COR-L47 (cell line): ENCODE results near the gene MAP3K5.

ENCODE experiments used
- DNase-seq: peaks from one replicate; lab custom pipeline; 2025; lab: John Stamatoyannopoulos, UW

MAP3K5 gene

DNA sequence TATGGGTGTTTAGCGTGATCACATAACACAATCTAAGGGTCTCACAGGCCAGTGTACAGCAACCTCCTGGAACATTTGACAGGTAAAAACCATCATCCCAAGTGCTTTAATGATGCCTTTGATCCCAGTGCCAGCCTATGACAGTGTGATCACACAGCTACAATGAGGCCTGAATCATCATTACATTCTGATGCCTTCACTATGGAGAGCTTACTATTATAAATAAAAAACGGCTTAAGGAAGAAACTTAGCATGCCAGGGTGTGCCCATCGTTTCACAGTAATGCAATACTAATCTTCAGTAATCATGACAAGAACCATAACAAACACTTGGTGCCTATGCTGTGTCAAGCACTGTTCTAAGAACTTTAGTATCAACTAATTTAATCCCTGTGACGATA is 253.4 kb downstream of the MAP3K5 start:
- DNase-seq, result no peak

DNA sequence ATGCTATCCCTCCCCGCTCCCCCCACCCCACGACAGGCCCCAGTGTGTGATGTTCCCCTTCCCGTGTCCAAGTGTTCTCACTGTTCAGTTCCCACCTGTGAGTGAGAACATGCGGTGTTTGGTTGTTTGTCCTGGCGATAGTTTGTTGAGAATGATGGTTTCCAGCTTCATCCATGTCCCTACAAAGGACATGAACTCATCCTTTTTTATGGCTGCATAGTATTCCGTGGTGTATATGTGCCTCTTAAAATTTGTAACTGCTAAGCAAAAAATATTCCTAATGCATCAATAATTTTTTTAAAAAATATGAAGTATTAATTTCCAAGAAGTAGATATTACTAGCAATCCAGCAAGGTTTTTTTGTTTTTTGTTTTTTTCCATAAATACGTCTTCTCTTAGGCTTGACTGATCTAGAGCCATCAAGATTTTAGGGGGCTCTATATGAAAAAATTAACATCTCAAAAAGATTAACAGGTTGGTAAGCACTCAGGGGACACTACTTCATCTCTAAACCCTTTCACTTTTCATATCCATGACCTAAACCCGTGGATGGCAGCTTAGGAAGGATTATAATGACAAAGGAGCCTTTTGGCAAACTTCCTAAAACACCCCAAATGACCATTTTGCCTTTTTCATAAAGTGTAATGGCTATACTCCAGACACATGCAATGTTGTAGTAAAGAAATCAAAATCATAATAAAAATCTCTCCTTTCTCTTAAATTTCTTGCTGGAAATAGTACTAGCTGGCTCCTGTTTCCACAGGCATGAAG is 256.2 kb downstream of the MAP3K5 start:
- no peak for DNase-seq

DNA sequence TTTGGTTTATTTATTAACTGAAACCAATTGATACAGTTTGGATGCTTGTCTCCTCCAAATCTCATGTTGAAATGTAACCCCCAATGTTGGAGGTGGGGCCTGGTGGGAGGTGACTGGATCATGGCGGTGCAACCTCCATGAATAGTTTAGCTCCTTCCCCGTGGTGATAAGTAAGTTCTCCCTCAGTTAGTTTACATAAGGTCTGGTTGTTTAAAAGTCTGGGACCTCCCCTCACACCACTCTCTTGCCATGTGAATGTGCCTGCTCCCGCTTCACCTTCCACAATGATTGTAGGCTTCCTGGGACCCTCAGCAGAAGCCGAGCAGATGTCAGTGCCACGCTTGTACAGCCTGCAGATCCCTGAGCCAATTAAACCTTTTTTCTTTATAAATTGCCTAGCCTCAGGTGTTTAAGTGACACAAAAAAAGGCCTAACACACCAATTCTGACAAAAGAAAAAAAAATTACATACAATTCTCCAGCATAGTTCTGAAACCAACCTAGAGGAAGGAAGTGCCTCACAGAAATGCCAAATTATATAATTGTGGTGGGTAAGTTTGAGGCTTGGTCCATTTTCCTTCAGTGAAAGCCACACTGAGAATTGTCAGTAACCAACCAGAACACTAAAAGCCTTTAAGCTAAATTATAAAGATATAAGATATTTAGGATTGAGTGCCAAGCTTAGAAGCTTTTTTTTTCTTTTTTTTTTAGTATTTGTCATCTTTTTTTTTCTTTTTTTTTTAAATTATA is 257.1 kb downstream of the MAP3K5 start:
- DNase-seq, result no peak

GRCh38 chr6:136534268-136534667 is 258.0 kb downstream of the MAP3K5 start:
- no peak for DNase-seq

DNA sequence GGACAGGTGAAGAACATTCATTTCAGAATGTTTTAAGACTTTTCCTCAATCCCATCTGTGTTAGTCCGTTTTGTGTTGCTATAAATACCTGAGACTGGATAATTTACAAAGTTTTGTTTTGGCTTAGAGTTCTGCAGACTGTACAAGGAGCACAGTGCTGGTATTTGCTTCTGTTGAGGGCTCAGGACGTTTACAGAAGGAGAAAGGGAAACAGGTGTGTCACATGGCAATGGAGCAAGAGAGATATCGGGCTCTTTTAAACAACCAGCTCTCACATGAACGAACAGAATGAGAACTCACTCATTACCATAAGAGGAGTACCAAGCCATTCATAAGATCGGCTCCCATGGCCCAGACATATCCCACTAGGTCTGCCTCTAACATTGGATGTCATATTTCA is 258.8 kb downstream of the MAP3K5 start:
- DNase-seq, result no peak

DNA sequence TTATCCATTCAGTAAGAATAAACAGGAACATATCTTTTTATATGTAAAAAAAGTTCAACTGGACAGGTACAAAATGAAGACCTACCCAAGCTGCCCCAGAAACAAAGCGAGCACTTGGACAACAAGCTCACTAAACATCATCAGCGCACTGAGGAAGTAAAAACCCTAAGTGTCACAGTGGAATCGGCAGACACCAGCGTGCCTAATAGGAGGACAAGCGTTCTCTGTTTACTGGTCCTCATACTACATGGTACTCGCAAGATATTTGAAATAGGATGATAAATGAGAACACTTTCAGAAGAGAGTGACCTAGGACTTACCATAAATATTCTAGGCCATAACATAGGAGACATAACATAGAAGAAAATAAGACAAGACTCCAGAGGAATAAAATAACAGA is 260.2 kb downstream of the MAP3K5 start:
- no peak for DNase-seq

- no peak for DNase-seq
Measured at GRCh38 chr6:136529710-136530109, 262.6 kb downstream of the MAP3K5 start.

DNA sequence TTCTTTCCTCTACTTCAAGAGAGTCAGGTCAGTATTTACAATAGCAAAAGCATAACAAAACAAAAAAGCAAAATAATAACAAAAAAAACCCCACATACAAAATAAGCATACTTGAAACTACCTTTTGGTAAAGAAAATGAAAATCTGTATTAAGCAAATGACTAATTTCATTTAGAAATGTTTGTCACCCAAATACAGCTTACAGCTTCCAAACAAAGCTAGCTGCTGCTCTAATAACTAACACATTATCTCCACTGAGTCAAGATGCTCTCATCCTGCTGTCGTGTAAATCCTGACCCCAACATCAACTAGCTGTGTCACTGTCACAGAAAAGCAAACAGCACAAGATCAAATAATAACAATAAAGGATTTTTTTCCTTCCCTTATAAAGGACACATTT is 263.8 kb downstream of the MAP3K5 start:
- DNase-seq, result no peak

GRCh38 chr6:136527831-136528230 is 264.4 kb downstream of the MAP3K5 start:
- DNase-seq, result no peak

DNA sequence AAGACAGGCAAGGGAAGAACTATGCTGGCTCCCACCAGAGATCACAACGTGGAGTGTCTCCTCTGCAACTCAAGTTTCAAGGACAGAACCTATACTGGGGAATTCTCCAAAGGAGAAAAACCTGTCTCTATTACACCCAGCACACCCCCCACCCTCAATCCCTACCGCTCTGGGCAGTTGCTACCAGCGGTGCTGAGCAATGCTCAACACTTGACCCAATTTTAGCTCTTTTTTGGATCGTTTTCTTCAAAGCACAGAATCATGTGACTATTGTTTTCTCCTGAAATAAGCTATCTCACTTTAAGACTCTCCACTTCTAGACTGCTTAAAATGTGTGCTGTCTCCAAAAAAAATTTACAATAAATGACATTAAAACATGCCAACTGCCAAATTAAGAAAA is 265.3 kb downstream of the MAP3K5 start:
- DNase-seq, result no peak

DNA sequence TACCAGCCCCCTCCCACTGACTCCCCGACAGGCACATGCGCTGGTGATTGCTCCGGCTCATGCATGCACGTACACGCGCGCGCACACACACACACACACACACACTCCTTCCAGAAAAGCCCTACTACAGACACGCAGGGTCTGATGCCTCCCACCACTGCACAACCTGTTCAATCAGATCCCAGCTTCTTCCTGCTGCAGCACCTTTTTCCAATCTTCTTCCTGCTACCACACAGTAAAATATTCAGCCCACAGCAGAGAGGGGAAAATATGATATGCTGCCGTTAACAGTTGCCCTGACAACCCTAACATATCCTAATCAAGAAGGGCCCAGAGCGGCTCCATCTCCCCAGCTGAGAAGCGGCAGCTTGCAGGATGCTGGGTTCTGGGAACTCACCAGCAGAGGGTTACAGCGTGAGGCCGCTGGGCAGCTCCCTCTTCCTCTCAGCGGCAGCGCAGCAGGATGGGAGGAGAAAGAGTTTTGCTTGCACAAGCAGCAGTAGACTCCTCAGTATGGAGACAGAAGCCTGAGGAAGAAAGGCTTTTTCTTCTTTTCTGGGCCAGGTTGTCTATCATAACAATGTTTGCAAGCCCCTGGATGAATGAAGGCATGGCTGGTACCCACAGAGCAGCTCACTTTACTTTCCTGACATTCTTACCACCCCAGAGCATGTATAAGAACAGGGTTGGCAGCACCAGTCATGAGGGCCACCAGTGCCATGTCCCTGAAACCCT is 265.9 kb downstream of the MAP3K5 start:
- peak; percentile 36 for DNase-seq

GRCh38 chr6:136525586-136526195 is 266.6 kb downstream of the MAP3K5 start:
- DNase-seq, result no peak

DNA sequence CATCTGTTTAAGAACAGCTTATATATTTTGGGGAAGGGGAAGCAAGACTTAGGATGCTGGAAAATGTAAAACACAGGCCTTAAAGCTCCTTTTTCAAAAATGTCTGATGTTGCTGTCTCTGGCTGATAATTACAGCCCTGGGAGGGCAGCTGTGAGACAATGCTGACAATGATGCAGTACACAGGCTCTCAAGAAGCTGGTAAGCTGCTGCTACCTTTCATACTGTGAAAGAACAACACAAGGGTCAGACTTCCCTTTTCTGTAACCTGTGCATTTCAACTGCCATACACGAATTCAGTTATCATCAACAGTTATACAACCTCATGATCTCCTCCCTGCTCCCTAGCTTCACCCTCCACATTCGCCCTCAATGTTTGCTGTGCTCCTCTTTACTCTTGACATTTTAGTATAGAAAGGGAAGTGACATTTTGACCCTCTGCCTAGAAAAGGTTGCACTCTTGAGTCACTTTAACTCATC is 267.3 kb downstream of the MAP3K5 start:
- peak; percentile 47 for DNase-seq

DNA sequence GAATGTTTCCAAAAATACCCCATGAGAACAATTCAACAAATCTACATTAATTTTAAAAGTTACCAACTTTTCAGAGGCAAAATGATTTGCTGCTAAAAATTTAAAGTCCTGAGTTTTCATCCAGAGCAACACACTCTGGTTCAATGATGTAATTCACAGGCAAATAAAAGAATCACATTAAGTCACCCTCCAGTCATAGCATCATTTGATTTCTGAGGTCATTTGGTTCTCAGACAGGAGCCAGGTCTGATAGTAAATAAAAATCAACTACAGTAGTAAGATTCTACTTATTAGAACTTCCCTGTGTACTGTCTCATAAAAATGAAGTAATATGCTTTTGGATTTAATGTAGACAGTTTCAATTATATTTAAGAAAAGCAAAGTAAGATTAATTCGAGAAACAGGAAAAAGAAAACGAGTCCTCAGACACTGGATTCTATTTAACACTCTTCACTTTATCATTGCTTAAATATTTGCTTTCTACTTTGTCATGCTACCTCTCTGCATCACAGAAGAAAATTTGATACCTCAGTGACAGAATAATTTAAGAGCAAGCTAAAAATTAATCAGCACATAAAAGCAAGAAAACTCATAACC is 267.8 kb downstream of the MAP3K5 start:
- no peak for DNase-seq

DNA sequence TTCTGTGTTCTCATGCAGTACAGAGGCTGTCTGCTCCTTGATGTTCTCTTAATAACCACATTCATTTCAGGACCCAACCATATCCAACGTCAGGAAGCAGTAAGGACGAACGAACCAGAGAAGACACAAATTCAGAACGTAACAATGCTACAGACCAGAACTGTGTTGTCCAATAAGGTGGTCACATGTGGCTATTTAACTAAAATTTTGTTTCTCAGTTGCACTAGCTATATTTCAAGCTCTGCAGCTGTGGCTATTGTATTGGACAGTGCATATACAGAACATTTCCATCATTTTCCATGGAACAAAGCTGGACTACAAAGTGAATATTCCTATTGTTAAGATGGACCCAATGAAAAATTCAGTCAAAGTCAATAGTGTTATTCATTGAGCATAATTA is 269.1 kb downstream of the MAP3K5 start:
- no peak for DNase-seq

DNA sequence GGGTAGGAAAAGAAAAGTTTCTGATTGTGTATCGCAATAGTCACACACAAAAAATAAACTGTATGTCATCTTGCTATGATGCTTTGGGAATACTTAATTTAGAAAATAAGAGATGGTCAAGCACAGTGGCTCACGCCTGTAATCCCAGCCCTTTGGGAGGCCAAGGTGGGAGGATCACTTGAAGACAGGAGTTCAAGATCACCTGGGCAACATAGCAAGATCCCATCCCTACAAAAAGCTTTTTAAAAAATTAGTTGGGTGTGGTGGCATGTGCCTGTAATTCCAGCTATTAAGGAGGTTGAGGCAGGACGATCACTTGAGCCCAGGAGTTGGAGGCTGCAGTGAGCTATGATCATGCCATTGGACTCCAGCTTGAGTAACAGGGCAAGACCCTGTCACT is 269.6 kb downstream of the MAP3K5 start:
- no peak for DNase-seq

- no peak for DNase-seq
Measured at GRCh38 chr6:136521911-136522310, 270.4 kb downstream of the MAP3K5 start.

DNA sequence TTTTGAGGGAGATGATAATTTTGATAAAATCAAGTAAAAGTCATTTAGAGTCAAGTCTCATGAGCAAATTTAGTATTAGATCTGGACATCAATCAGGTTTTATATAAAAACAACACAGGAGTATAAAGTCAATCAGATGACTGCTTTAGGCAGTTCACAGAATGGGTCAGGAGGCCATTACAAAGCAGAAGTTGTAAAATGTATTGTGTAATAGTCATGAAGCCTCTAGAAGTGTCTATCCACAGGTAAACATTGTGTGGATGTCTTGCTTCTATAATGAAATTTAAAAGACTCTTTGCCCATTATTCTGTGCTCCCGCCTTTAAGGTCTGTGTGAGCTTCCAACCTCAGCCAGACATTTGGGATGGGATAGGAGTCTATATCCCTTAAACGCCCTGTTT is 270.9 kb downstream of the MAP3K5 start:
- no peak for DNase-seq

GRCh38 chr6:136520517-136520916 is 271.8 kb downstream of the MAP3K5 start:
- DNase-seq, result no peak

DNA sequence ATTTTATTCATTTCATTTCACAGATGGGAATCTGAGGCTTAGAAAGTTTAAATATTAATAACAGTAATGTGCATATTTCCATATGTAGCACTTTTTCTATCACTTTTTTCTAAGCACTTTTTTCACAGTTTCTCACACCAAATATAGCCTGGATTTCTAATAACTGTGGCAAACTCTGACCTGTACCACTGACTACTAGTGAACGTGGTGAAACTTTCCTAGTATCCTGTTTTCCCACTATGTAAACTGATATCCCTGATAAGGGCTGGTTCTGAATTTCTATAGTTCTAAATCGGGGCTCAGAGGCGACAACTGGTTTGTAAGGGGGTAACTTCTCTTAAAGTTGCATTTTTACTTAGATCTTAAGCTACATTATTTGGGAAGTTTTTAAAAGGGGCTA is 274.7 kb downstream of the MAP3K5 start:
- no peak for DNase-seq

DNA sequence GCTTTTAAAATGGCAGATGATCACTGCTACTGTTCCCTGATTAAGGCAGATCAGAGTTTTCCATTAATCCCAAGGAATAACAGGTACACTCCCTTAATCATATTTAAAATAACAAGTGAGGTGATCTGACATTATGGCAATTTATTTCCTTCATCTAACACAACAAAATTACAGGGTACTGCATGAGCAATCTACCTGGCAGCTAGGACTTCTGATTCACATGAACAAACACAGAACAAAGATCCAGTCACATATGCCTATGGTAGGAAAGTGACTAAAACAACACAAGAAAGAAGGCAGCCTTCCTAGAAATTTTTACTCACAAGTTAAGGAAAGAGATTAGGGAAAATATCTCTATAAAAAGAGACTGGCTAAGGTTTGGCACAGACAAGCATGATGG is 275.3 kb downstream of the MAP3K5 start:
- no peak for DNase-seq

DNA sequence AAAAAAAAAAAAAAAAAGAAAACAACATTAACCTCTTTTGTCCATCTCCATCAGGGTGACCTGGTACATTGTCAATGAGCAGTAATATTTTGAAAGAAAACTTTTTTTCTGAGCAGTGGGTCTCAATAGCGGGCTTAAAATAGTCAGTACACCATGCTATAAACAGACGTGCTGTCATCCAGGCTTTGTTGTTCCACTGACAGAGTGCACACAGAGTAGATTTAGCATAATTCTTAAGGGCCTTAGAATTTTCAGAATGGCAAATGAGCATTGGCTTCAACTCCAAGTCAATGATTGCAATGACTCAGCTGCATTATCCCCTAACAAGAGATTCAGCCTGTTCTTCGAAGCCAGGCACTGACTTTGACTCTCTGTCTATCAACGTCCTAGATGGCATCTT is 277.7 kb downstream of the MAP3K5 start:
- DNase-seq, result no peak
